HG02943 (cell line): ENCODE data around the gene HDGFL2.
A peak's percentile ranks its signal among the peaks of the same experiment; 100 is the strongest.

Experiments
- ATAC-seq: cut with Tn5 transposase; IDR thresholded peaks from one replicate; pipeline ENCODE4 v1.9.1; 2021; ENCODE audit warnings: mild to moderate bottlenecking, low read depth, moderate library complexity; ENCODE audit not compliant: unreplicated experiment

The HDGFL2 gene

GRCh38 chr19:4472174-4472974, at the start of gene HDGFL2:
Gene HDGFL2 (plus strand): TSS chr19:4472297. CDS start chr19:4472351, 54 bp downstream.
- ATAC-seq: peak; percentile 2

- no peak for ATAC-seq
These were observed 48.5 kb upstream of the HDGFL2 start for GRCh38 chr19:4423416-4424126.

- no peak for ATAC-seq
These were observed 46.6 kb upstream of the HDGFL2 start for GRCh38 chr19:4425537-4425936.

- ATAC-seq: no peak
These were observed 43.6 kb upstream of the HDGFL2 start for GRCh38 chr19:4428326-4428975.

GRCh38 chr19:4429256-4429655, 42.8 kb upstream of the HDGFL2 start:
- ATAC-seq: no peak

- no peak for ATAC-seq
These were observed 42.3 kb upstream of the HDGFL2 start for GRCh38 chr19:4429771-4430171.

GRCh38 chr19:4430760-4431159, 41.3 kb upstream of the HDGFL2 start:
- ATAC-seq: no peak

GRCh38 chr19:4431296-4431695, 40.8 kb upstream of the HDGFL2 start:
- no peak for ATAC-seq

GRCh38 chr19:4431808-4432674, 40.1 kb upstream of the HDGFL2 start:
- no peak for ATAC-seq

GRCh38 chr19:4432918-4433506, 39.1 kb upstream of the HDGFL2 start:
- ATAC-seq: no peak

GRCh38 chr19:4434391-4434790, 37.7 kb upstream of the HDGFL2 start:
- ATAC-seq: no peak

GRCh38 chr19:4436231-4436630, 35.9 kb upstream of the HDGFL2 start:
- ATAC-seq: no peak

- ATAC-seq: no peak
These were observed 35.0 kb upstream of the HDGFL2 start for GRCh38 chr19:4437103-4437502.

GRCh38 chr19:4439243-4439642, 32.9 kb upstream of the HDGFL2 start:
- ATAC-seq: no peak

GRCh38 chr19:4441994-4442818, 29.9 kb upstream of the HDGFL2 start:
- no peak for ATAC-seq

- no peak for ATAC-seq
These were observed 29.3 kb upstream of the HDGFL2 start for GRCh38 chr19:4442819-4443146.

- ATAC-seq: no peak
These were observed 28.9 kb upstream of the HDGFL2 start for GRCh38 chr19:4443188-4443587.

GRCh38 chr19:4443966-4444764, 27.9 kb upstream of the HDGFL2 start:
- no peak for ATAC-seq
